Measurements from ENCODE around the gene PACS1.

Gene PACS1

DNA sequence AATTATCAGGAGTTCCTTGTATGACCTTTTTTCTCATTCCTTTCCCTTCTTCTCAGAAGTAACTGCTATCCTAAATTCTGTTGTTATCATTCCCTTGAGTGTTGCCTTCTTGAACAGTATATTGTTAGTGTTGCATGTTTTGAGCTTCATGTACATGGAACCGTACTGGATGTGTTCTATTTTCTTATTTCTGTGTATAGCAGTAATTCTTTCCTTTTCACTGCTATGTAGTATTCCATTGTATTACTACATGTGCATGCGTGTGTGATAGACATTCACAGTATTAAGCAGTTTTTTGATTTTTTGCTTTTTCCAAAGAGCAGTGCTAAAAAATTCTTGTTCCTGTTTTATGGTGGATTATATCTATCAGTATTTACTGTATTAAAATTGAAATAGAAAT lies 108.1 kb downstream of the PACS1 start:
- no peaks in the 10 kb centered on the region for H3K27me3 ChIP-seq (ENCODE audit: insufficient read depth, low read length)
- no peaks in the 10 kb centered on the region for H3K4me1 ChIP-seq (ENCODE audit: insufficient read depth, low read length)
- H3K4me3 ChIP-seq (ENCODE audit: low read length), result no peak overlapping the region
- no peaks in the 10 kb centered on the region for H3K36me3 ChIP-seq (ENCODE audit: insufficient read depth, low read length)
- no peak overlapping the region for H3K27ac ChIP-seq (ENCODE audit: low read depth, low read length)
- no peaks in the 10 kb centered on the region for H3K9me3 ChIP-seq (ENCODE audit: insufficient read depth, low read depth, low read length)
- H3K9ac ChIP-seq (ENCODE audit: low read depth, low read length), result no peak overlapping the region
- no CpG with 5 or more reads among the region's 2 CpGs for WGBS

DNA sequence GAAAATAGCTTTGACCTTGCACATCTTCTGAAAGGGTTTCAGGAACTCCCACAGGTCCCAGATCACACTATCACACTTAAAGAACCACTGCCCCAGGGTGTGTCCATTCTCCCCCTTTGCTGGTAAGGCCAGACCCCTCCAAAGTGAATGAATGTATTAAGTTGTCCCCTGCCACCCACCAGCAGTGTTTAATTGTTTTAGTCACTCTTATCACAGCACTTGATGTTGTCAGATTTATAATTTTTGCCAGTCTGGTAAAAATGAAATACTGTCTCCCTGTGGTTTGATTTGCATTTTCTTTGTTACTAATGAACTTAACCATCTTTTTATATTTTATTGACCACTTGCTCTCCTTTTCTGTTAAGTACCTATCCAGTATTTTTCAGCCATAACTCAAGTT lies 108.8 kb downstream of the PACS1 start:
- Histone ChIP-seq H3K4me1 (ENCODE audit: insufficient read depth, low read length) (no peaks in the 10 kb centered on the region), H3K9me3 (ENCODE audit: insufficient read depth, low read depth, low read length) (no peaks in the 10 kb centered on the region), H3K27me3 (ENCODE audit: insufficient read depth, low read length) (no peaks in the 10 kb centered on the region), H3K9ac (ENCODE audit: low read depth, low read length) (no peak overlapping the region), H3K27ac (ENCODE audit: low read depth, low read length) (no peak overlapping the region), H3K36me3 (ENCODE audit: insufficient read depth, low read length) (no peaks in the 10 kb centered on the region), H3K4me3 (ENCODE audit: low read length) (no peak overlapping the region)

DNA sequence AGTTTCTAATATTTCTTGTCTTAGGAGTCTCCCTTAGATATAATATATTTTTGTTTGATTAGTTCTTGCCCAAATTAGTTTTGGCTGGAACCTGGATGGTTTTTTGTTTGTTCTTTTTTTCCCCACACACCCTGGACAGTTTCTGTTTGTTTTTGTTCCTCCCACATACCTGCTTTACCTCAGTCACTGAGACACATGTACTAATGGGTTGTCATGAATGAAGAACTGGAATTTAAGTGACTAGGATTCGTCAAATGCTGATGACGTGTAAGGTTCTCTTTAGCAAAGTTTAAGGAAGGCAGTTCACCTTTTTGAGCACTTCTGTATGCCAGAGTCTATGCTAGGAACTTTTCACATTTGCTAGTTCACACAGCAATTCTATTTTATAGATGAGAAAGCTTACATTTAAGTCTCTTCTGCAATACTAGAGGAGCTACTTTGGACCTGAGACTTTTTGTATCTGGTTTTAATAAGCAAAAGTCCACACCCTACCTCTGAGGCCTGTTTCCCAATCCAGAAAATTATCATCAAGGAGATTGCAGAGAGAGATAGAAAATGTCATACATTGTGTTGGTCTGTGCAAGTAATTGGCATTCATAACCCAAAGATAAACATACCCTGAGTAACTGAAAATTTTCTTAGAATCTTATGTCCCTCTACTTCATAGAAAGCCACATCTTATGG lies 111.7 kb downstream of the PACS1 start:
- WGBS, result 93% methylated on average over 2 of the region's 2 CpGs
- H3K27ac ChIP-seq (ENCODE audit: low read depth, low read length), result no peak overlapping the region

DNA sequence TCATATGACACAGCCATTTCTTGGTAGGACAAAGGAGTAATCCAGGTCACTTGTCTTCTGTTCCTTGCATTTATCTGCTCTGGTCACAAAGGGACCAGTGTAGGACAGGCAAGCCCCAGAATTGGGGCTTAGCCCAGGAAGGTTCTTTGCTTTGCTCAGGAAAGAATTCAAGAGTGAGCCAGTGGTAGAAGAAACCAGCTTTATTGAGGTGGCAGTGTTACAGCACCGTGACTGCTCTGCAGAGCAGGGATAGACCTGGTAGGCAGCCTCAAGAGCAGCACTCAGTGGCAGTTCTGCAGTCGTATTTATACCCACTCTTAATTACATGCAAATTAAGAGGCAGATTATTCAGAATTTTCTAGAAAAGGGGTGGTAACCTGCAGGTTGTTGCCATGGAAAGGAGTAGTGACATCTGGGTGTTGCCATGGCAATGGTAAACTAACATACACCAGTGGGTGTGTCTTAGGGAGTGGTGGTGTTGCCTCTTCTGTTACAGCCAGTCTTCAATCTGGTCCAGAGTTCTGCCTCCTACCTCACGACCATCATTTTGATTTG lies 113.5 kb downstream of the PACS1 start:
- H3K36me3 ChIP-seq (ENCODE audit: insufficient read depth, low read length), result no peaks in the 10 kb centered on the region
- no peak overlapping the region for H3K27ac ChIP-seq (ENCODE audit: low read depth, low read length)
- WGBS, result 75% methylated on average over 3 of the region's 3 CpGs

More for the DNA sequence above, 111.7 kb downstream of the PACS1 start:
- no peak overlapping the region for H3K9ac ChIP-seq (ENCODE audit: low read depth, low read length)
- H3K4me1 ChIP-seq (ENCODE audit: insufficient read depth, low read length), result no peaks in the 10 kb centered on the region
- H3K4me3 ChIP-seq (ENCODE audit: low read length), result no peak overlapping the region
- no peaks in the 10 kb centered on the region for H3K27me3 ChIP-seq (ENCODE audit: insufficient read depth, low read length)
- H3K36me3 ChIP-seq (ENCODE audit: insufficient read depth, low read length), result no peaks in the 10 kb centered on the region
- H3K9me3 ChIP-seq (ENCODE audit: insufficient read depth, low read depth, low read length), result no peaks in the 10 kb centered on the region

DNA sequence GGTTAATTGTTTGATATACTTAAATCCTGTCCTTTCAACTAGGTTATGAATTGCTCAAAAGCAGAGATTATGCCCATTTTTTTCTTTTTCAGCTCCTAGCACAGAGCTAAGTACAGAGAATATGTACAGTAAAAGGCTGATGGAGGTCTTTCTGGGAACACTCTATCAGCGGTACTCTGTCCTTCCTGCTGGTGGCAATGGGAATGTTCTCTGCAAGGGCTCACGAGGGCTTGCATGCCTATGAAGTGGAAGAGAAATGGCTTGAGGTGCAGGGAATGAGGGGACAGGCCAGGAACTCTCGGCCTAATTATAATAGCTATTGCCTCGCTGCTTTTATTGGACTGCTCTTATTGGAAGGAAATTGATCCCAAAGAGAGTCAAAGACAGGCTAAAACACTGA lies 114.7 kb downstream of the PACS1 start:
- WGBS, result 89% methylated on average over 4 of the region's 4 CpGs
- Histone ChIP-seq H3K4me3 (ENCODE audit: low read length) (no peak overlapping the region), H3K9me3 (ENCODE audit: insufficient read depth, low read depth, low read length) (0 out of 2 replicates have a peak, but pooled peaks cover 2% of the 10 kb centered on the region), H3K9ac (ENCODE audit: low read depth, low read length) (no peak overlapping the region), H3K27ac (ENCODE audit: low read depth, low read length) (no peak overlapping the region), H3K36me3 (ENCODE audit: insufficient read depth, low read length) (no peaks in the 10 kb centered on the region), H3K27me3 (ENCODE audit: insufficient read depth, low read length) (no peaks in the 10 kb centered on the region), H3K4me1 (ENCODE audit: insufficient read depth, low read length) (no peaks in the 10 kb centered on the region)

More for the DNA sequence above, 113.5 kb downstream of the PACS1 start:
- Histone ChIP-seq H3K9ac (ENCODE audit: low read depth, low read length) (no peak overlapping the region), H3K4me3 (ENCODE audit: low read length) (no peak overlapping the region), H3K9me3 (ENCODE audit: insufficient read depth, low read depth, low read length) (no peaks in the 10 kb centered on the region), H3K27me3 (ENCODE audit: insufficient read depth, low read length) (no peaks in the 10 kb centered on the region), H3K4me1 (ENCODE audit: insufficient read depth, low read length) (no peaks in the 10 kb centered on the region)

DNA sequence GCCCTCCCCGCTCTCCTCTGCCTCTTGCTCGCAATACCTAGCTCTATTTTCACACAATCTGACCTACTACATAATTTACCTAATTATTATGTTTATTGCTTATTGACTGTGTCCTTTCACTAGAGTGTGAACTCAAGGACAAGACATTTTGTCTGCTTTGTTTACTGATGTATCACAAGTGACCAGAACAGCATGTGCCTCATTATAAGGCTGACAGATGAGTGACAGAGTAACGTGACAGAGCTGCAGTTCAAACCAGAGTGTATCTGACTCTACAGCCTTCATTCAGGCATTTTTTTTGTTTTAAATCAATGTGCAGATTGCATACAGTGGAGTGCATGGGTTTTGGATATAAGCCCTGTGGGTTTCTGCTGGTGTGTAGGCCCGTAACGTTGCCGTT lies 116.4 kb downstream of the PACS1 start:
- Histone ChIP-seq H3K27ac (ENCODE audit: low read depth, low read length) (no peak overlapping the region), H3K9me3 (ENCODE audit: insufficient read depth, low read depth, low read length) (0 out of 2 replicates have a peak, but pooled peaks cover 4% of the 10 kb centered on the region)

DNA sequence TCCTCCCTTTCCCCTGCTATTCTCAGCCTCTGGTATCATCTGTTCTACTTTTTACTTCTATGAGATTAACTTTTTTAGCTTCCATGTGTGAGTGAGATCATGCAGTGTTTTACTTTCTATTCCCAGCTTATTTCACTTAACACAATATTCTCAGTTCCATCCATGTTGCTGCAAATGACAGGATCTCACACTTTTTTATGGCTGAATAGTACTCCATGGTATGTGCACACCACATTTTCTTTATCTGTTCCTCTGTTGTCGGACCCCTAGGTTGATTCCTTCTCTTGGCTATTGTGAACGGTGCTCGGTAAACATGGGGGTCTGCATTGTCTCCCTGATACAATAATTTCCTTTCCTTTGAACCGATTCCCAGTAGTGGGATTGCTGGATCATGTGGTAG lies 117.4 kb downstream of the PACS1 start:
- H3K36me3 ChIP-seq (ENCODE audit: insufficient read depth, low read length), result no peaks in the 10 kb centered on the region
- no peak overlapping the region for H3K27ac ChIP-seq (ENCODE audit: low read depth, low read length)
- no peak overlapping the region for H3K9ac ChIP-seq (ENCODE audit: low read depth, low read length)
- H3K4me3 ChIP-seq (ENCODE audit: low read length), result no peak overlapping the region
- H3K4me1 ChIP-seq (ENCODE audit: insufficient read depth, low read length), result no peaks in the 10 kb centered on the region
- 0 out of 2 replicates have a peak, but pooled peaks cover 4% of the 10 kb centered on the region for H3K9me3 ChIP-seq (ENCODE audit: insufficient read depth, low read depth, low read length)
- no peaks in the 10 kb centered on the region for H3K27me3 ChIP-seq (ENCODE audit: insufficient read depth, low read length)
- 100% methylated on average over 4 of the region's 4 CpGs for WGBS

More for the DNA sequence above, 116.4 kb downstream of the PACS1 start:
- Histone ChIP-seq H3K4me3 (ENCODE audit: low read length) (no peak overlapping the region), H3K36me3 (ENCODE audit: insufficient read depth, low read length) (no peaks in the 10 kb centered on the region), H3K27me3 (ENCODE audit: insufficient read depth, low read length) (no peaks in the 10 kb centered on the region), H3K4me1 (ENCODE audit: insufficient read depth, low read length) (no peaks in the 10 kb centered on the region), H3K9ac (ENCODE audit: low read depth, low read length) (no peak overlapping the region)
- WGBS, result 91% methylated on average over 6 of the region's 6 CpGs

DNA sequence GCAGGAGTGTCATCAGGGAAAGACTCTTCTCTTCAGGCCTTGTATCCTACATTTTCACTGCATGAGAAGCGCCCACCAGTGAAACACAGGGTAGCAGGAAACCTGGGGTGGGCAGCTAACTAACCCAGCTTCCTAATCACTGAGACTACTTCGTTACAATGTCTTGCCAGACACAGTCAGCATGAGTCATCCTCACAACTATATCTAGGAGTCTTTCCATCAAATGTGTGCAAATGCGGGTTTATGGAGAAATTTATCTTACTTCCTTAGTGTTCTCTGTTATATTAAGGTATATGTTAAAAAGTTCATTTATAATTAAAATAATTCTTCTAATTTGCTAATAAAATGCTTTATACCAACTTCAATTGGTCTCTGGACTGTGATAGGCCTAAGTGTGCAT lies 118.5 kb downstream of the PACS1 start:
- Histone ChIP-seq H3K4me1 (ENCODE audit: insufficient read depth, low read length) (no peaks in the 10 kb centered on the region), H3K9me3 (ENCODE audit: insufficient read depth, low read depth, low read length) (0 out of 2 replicates have a peak, but pooled peaks cover 4% of the 10 kb centered on the region), H3K9ac (ENCODE audit: low read depth, low read length) (no peak overlapping the region), H3K27ac (ENCODE audit: low read depth, low read length) (no peak overlapping the region), H3K4me3 (ENCODE audit: low read length) (no peak overlapping the region), H3K27me3 (ENCODE audit: insufficient read depth, low read length) (no peaks in the 10 kb centered on the region), H3K36me3 (ENCODE audit: insufficient read depth, low read length) (0 out of 2 replicates have a peak, but pooled peaks cover 3% of the 10 kb centered on the region)
- WGBS, result 90% methylated on average over 2 of the region's 3 CpGs

DNA sequence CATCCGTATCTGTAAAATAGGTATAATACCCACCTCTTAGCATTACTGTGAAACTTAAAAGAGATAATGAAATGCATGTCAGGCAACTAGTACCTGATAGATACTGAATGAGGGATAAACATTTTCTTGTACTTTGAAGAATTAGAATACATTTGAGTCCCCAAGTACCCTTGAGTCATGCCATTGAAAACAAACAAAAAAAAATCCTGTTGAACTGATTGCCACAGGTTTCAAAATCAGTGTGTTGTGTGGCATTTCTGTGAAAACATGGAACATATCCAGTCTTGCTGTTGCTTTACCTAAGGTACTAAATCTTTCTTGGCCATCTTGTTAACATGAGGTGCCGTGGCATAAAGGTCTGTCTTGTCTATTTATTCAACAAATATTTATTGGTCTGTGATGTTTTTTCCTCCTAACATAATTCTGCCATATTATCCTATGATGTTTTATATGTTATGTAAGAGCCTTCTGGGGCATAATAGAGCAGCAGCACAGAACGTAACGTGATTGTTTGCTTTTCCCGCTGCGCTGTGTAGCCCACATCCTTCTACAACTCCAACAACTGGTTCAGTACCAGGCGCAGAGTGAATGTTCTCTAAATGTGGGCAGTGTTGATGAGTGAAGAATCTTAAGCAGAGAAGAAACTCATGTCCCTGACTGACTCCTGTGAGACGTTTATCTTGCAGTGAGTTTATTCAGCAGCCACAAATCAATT lies 119.1 kb downstream of the PACS1 start:
- no peak overlapping the region for H3K27ac ChIP-seq (ENCODE audit: low read depth, low read length)
- H3K4me1 ChIP-seq (ENCODE audit: insufficient read depth, low read length), result no peaks in the 10 kb centered on the region
- H3K9ac ChIP-seq (ENCODE audit: low read depth, low read length), result no peak overlapping the region
- H3K36me3 ChIP-seq (ENCODE audit: insufficient read depth, low read length), result 0 out of 2 replicates have a peak, but pooled peaks cover 5% of the 10 kb centered on the region
- no peak overlapping the region for H3K4me3 ChIP-seq (ENCODE audit: low read length)
- 0 out of 2 replicates have a peak, but pooled peaks cover 4% of the 10 kb centered on the region for H3K9me3 ChIP-seq (ENCODE audit: insufficient read depth, low read depth, low read length)
- 96% methylated on average over 7 of the region's 8 CpGs for WGBS
- H3K27me3 ChIP-seq (ENCODE audit: insufficient read depth, low read length), result no peaks in the 10 kb centered on the region

DNA sequence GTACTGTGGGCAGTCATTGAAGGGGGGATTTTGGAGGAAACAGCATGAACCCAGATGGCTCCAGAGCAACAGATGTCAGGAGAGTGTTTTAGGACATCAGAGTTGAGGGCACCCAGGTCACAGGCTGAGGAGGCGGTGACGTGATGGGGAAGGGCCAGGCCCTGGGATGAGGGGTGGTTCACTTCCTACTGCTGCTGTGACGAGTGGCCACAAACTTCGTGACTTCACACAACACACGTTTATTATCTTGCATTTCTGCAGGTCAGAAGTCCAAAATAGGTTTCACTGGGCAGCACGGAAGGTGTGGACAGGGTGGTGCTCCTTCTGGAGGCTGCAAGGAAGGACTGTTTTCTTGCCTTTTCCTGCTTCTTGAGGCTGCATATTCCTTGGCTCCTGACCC lies 120.7 kb downstream of the PACS1 start:
- H3K36me3 ChIP-seq (ENCODE audit: insufficient read depth, low read length), result peaks cover 11% of the 10 kb centered on the region; the same call in 1 of the 2 replicates
- WGBS, result 86% methylated on average over 6 of the region's 6 CpGs
- no peak overlapping the region for H3K4me3 ChIP-seq (ENCODE audit: low read length)
- H3K9ac ChIP-seq (ENCODE audit: low read depth, low read length), result no peak overlapping the region
- H3K27ac ChIP-seq (ENCODE audit: low read depth, low read length), result no peak overlapping the region
- H3K9me3 ChIP-seq (ENCODE audit: insufficient read depth, low read depth, low read length), result 0 out of 2 replicates have a peak, but pooled peaks cover 4% of the 10 kb centered on the region
- H3K27me3 ChIP-seq (ENCODE audit: insufficient read depth, low read length), result no peaks in the 10 kb centered on the region
- no peaks in the 10 kb centered on the region for H3K4me1 ChIP-seq (ENCODE audit: insufficient read depth, low read length)

DNA sequence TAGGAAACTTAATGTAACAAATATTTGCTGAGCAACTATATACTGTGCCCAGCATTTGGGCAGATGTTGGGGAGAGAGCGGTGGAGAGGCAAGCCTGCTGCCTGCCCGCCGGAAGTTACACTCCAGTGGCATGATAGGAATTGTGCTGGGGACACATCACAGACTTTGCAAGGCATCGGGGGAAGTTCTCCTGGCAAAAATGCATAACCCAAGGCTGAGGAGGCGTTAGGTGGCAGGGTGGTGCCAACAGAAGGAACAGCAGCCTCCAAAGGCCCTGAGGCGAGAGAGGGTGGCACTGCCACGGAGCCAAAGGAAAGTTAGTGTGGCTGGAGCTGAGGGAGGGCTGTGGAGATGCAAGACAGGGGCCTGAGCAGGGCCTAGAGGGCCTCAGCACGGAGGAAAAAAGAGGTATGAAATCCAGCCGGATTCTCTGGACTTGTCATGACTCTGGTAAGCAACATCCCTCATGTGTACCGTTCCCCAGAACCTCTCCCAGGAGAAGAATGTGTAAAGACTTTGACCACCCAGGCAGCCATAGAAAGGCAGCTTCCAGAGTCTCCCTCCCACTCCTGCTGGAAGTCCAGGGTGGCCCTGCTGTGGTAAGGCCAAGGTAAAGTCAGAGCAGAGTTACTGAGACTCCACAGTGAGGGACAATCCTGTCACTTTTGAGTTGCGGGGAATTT lies 122.2 kb downstream of the PACS1 start:
- 85% methylated on average over 11 of the region's 11 CpGs for WGBS
- Histone ChIP-seq H3K9me3 (ENCODE audit: insufficient read depth, low read depth, low read length) (0 out of 2 replicates have a peak, but pooled peaks cover 4% of the 10 kb centered on the region), H3K4me1 (ENCODE audit: insufficient read depth, low read length) (no peaks in the 10 kb centered on the region), H3K27ac (ENCODE audit: low read depth, low read length) (no peak overlapping the region), H3K4me3 (ENCODE audit: low read length) (no peak overlapping the region), H3K36me3 (ENCODE audit: insufficient read depth, low read length) (peaks cover 11% of the 10 kb centered on the region; the same call in 1 of the 2 replicates), H3K27me3 (ENCODE audit: insufficient read depth, low read length) (no peaks in the 10 kb centered on the region), H3K9ac (ENCODE audit: low read depth, low read length) (no peak overlapping the region)
